ENCODE data around the gene RMI1.

DNA sequence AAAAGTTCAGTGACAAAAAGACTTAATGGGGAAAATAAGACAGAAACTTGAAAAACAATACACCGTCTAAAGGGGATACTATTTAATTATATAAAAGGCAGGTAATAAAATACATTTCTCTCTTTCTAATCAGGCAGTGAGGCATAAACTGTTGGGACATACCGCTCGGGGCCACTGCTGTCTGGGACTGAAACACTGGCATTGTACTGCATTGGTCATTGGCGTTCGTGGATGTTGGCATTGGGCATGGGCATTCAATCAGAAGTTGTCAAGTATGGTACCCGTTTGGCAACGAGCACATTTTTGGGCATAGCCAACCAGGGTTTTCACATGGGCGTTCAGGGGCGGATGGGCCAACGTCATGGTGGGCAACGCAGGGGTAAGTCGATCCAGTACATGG, 5.3 kb upstream of the RMI1 start:
- TF ChIP-seq, protein P1, sequence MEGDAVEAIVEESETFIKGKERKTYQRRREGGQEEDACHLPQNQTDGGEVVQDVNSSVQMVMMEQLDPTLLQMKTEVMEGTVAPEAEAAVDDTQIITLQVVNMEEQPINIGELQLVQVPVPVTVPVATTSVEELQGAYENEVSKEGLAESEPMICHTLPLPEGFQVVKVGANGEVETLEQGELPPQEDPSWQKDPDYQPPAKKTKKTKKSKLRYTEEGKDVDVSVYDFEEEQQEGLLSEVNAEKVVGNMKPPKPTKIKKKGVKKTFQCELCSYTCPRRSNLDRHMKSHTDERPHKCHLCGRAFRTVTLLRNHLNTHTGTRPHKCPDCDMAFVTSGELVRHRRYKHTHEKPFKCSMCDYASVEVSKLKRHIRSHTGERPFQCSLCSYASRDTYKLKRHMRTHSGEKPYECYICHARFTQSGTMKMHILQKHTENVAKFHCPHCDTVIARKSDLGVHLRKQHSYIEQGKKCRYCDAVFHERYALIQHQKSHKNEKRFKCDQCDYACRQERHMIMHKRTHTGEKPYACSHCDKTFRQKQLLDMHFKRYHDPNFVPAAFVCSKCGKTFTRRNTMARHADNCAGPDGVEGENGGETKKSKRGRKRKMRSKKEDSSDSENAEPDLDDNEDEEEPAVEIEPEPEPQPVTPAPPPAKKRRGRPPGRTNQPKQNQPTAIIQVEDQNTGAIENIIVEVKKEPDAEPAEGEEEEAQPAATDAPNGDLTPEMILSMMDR (optimal IDR thresholded peaks at IDR 0.05 in 1 of 3, IDR thresholded peaks at IDR 0.05 in 1 of 3, conservative IDR thresholded peaks at IDR 0.05 in 1 of 3; ENCODE audit: extremely low read depth in 1 of 3, insufficient read depth in 2 of 3, low read length in 3 of 3): no peak
- no peak for TF ChIP-seq EZH2 (IDR thresholded peaks at IDR 0.05; ENCODE audit: low read length)

All from keratinocyte (primary cell).